ENCODE results near the gene SEMA3A.
"Not testable (repeated sequence)": the region's sequence is repeated elsewhere in the genome, so short reads cannot be mapped to it uniquely, and the experiment has no call there.

The SEMA3A gene

DNA sequence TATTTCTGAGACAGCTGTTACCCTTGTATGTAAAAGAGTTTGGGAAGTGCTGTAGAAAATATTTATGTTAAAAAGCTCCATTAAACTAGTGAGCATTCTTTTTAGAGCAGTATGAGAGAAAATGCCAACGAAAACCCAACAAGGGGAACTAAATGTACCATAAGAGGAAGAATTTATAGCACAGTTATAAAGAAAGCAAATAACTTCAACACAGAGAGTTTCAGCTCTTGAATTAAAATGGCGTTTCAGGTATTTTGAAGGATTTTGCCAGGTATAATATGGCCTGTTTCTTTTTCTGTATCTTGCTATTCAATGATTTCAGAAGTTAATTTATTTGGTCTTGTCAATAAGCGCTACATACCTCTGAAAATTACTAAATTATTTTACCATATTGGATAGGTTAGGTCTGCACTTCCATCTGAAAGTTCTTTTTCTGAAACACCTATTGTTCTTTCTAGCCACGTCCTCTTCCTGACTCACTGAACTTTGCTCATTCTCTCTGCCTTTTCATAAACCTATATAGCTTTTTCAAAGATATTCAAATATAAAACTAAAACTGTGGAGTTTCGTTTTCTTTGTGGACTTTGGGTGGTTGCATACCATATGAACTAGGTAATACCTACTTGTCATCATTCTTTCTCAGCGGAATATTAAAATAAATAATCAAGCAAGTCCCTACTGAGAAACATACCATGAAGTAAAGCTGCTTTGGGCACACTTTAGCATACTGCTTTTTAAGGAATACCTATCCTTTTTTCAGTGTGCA, 136.1 kb downstream of the SEMA3A start:
- no peak for DNase-seq

DNA sequence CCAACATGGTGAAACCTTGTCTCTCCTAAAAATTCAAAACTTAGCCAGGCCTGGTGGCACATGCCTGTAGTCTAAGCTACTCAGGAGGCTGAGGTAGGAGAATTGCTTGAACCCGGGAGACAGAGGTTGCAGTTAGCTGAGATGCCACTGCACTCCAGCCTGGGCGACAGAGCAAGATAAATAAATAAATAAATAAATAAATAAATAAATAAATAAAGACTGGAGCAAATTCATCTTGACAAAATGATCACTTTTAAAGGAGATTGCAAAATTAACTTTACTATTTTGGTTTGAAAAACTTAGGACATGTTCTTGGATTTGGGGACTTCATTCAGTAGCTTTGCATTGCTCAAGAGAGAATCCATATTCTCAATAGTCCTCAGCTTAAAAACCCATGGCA, 137.0 kb downstream of the SEMA3A start:
- no peak for DNase-seq

DNA sequence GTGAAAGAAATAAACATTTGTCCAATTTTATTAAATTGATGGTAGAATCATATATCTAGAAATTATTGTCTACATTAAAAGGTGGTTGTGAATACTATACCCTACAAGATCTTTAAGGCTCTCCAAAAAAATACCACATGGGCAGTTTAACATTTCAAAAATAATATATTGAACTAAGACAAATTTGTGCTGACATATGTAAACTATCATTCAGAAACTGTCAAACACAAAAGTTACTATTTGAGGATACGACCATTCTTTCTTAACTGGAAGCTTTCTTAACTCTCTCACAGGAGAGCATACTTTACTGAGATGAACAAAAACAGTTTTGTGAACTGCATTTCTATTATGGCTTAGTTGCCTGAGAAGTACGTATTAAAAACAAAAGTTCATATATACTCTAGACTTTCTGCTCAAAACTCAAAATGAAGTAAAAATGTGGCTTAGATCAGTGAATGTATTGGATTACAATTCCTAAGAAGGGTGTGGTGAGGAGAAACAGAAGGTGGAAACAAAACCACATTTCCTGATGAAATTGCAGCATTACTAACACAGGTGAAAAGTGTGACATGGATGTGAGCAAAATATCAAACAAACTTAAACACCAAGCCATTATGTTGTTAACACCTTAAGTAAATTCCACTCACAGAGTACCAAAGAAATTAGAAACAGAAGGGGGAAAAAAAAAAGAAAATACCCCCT, 138.5 kb downstream of the SEMA3A start:
- DNase-seq: no peak

DNA sequence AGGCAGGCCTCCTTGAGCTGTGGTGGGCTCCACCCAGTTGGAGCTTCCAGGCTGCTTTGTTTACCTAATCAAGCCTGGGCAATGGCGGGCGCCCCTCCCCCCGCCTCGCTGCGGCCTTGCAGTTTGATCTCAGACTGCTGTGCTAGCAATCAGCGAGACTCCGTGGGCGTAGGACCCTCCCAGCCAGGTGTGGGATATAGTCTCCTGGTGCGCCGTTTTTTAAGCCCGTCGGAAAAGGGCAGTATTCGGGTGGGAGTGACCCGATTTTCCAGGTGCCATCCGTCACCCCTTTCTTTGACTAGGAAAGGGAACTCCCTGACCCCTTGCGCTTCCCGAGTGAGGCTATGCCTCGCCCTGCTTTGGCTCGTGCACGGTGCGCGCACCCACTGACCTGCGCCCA, 139.4 kb downstream of the SEMA3A start:
- not testable (repeated sequence) for DNase-seq

DNA sequence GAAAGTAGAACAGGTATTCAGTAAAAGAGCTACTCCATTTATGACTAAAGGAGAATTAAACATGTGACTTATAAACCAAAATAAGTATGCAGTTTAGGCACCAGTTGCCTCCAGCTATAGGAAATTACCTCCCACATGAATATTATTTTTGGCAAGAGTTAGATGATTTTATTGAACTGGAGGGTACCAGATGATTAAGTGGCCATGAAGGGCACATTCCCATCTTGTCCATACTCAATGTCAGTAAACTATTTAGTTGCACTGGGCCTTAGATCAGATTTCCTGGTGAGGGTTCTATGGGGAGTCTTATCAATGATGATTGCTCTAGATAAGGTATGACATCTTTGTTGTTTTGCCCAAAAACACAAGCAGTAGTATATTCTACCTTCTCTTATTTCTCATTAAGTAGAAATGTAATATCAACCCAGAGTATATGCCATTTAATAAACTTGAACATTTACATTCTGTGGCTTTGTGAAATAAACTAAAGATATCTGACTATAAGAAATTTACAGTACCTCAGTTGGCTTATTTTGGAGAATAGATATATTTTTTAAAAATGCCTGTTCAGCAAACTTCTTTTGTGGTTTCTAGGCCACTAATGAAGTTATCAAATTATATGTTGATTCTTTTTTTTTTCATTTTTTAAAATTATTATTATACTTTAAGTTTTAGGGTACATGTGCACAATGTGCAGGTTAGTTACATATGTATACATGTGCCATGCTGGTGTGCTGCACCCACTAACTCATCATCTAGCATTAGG, 145.3 kb downstream of the SEMA3A start:
- no peak for DNase-seq

DNA sequence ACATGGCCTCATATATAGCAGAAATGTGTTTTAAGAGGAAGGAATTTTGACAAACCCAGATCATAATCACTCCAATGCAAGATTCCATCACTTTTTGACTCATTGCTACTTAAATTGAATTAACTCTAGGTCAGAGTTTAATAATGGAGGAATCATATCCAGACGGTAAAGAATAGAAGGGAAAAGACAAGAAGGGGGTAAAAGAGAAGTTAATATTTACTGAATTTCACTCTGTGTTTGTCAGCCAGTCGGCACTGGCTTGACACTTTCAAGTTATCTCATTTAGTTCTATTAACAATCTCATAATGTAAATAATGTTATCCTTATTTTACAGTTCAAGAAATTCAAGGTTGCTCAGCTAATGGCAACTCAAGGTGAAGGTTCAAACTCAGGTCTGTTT, 147.5 kb downstream of the SEMA3A start:
- DNase-seq: no peak

DNA sequence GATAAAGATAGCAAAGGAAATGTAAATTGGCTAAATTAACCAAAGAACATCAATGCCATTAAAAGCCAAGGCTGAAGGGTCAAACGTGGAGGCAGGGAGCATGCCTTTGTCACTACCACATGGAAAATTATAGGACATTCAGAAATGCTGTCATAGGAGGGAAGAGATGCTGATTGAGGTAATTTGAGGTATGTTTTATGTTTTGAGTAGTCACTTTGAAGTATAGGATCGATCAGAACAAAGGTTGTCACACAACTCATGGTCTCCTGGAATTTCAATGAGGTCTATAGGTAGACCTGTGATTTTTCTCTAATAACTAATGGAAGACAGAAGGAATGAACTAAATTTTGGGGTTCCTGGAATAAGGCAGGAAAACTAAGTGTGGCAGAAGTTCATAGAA, 149.8 kb downstream of the SEMA3A start:
- no peak for DNase-seq

DNA sequence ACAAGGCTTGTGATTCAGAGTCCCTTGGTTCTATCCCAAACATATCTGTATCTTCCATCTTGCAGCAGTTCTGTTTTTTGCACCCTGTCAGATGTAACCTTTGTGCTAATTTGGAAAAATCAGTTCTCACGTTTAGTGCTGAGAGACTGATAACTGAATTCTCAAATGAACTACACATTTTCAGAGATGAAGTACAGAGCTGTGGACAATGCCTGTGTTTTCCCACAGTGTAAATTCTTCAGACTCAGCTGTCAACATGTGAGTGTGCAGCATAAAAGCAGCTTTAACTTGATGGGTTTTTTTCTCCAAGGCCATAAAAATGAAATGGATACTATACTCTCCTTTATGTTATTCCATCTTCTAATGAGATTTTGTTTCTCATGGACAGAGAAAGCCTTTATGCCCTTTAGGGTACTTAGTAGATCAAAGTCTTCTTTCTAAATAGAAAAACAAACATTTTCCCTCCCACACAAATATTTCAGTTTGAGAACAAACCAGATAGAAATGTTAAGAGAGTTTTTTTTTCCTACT, 150.9 kb downstream of the SEMA3A start:
- DNase-seq: no peak

DNA sequence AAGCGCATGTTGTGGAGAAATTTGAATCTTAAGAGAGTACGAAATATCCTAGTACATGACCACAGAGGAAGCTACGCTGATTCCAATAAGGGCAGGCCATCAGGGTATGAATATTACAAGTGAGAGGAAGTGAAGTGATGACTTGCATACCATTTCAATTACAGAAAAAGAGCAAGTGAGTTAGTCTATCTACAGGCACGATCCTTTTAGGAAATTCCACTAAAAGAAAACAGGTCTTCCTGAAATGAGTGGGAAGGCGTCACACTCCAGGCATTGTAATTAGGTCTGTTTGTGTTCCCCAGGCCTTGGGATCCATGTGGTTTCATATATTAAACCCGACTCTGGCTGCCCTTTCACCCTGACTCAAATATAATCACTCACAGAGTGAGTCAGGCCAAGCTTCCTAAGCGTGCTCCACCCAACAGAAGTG, 152.5 kb downstream of the SEMA3A start:
- no peak for DNase-seq

DNA sequence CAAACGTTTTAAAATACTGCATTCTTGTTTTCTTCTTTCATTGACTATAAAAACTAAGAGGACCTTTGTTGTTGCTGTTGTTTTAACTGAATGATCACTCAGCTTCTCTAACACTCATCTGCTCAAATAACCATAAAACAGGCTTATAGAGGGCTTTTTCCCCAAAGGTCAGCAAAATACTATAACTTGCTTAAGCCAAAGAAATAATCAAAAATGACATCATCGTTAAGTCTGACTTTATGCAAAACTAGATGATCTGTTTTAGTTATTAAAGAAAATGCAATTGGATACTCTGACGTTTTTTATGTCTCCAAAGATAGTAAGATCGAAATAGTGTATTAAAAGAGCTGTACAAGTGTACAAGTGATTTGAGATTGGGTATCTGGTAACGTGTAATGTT, 152.9 kb downstream of the SEMA3A start:
- DNase-seq: no peak

DNA sequence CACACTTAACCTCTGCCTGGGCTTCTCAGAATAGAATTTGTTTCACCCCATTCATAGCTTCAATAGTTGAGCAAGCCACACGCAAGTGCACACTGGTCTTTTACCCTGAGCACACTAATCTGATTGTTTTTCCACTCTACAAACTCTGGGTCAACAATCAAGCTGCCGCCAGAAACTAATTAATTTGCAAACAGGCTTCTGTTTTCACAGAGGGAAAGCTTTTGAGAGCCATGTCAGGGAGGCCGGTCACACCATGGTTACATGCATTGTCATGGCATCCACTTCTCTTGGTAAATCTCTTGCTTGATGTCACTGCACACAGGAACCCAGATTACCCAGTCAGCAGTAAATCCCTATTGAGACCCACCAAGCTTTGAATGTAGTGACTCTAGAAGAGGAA, 154.2 kb downstream of the SEMA3A start:
- no peak for DNase-seq

DNA sequence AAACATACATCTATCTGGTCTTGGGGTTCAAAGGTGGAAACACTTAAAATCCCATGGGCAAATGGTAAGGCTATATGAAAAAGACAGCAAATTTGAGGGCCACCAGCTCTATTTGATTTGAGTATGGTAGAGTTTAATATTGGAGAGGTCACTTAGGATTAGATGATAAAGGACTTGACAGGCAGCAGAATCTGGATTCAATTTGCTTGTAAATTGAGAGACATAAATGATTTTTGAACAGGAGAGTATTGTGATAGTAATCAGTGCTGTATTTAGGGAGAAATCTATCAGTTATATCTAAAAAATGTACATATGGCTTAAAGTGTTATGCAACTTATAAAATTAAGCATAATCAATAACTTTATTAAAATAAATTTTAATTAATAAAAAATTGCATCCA, 155.2 kb downstream of the SEMA3A start:
- DNase-seq: no peak

DNA sequence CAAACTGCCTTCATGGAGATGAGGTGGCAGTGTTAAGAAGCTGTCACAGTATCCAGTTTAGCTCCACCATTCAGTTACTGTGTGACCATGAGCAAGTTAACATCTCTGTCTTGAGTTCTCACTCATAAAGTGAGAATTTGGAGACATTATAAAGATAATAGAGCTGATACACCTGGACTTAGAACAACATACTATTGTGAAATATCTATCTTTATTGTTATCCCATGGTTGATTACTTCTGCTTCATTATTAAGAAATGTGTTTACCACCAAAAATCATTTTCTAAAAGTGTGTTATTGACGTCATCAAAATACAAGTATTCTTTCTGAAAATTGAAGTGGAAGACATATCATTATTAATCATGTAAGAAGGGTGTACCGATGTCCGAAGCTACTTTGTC, 166.9 kb downstream of the SEMA3A start:
- no peak for DNase-seq

DNA sequence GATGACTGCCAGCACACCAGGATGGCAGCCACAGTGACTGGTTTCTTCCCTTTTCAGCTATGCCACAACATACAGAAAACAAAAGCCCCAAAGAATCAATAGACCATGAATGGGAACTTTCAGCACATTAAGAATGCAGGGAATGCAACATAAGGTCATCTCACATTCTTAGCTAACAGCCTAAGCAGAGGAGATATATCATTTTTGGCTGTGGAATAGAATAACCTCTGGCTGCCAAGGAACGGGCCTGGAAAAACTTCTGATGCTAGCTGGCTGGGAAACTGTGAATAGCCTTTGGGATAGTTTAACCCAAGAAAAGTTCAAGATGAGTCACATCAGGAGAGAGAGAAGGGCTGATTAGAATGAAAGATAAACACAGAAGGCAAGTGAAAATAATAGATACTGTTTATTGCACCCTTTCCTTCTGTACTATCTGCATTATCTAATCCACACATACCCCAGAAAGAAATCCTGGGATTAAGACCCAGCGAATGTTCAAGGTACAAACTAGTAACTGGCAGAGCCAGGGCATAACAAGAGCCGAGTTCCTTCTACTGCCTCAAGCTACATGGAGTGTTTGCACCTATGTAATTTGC, 169.2 kb downstream of the SEMA3A start:
- no peak for DNase-seq

DNA sequence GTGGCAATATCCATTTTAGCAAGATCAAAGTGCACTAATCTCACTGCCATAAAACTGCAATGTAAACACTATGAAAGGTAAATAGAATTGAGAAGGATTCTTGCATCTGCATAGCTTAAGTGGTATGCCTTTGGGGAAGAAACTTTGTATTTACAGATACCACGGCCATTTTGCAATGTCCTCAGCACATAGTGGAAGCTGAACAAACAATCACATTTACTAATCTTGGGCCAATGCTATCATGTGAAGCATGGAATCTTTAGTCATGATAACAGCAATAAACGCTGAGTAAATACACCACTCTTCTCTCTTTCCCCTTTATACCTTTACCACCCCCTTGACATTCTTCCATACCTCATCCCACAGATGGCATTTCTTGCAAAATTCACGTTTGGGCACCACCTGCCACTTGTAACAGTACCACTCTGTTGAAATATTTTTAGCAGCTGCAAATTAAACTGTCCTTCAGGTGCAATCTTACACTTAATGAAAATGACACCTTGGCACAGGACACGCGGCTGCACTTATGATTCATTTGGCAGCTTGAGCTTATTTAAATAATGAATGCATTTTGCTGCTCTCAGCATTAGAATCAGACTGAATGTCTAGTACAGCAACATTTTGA, 171.8 kb downstream of the SEMA3A start:
- DNase-seq: no peak

DNA sequence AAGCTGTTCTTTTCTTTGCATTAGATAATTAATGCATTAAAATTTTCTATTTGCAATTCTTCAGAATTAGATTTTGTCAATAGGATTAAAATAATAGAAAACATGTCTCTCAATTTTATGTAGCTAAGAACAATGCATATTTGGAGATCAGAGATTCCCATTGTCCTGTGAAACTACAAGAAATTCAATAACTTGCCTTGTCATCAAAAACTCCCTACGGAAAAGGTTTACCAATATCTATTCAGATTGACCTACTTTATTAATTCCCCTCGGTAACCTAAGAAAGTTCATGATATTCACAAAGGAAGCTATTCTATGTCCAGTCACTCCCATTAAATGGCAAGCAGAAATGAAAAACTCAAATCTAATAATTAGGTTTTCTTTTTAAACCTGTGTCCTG, 172.6 kb downstream of the SEMA3A start:
- no peak for DNase-seq

DNA sequence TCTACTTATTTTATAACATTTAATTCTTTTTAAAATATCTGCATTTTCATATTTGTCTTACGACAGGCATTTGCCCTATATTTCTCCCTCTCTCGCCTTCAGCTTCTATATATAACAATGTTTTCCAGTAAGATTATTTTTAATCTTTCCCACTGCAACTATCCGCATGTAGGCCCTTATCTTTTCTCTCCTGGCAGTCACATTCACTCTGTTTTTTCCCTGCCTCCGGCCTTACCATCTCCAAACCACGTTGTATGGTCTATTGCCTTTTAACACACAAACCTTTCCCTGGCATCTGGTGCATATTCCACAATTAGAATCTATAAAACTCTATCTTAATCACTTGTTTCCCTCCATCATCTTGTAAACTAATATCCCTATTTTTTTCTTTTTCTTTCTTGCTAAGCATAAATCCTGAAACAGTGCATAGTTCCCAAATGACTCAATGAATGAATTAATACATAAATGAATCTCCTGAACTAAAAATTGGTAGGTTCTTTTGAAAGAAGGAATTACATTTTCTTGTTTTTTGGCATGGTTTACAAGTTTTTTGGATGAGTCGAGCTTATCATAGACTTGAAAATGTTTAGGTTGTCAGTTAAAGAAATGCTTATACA, 173.2 kb downstream of the SEMA3A start:
- DNase-seq: no peak

DNA sequence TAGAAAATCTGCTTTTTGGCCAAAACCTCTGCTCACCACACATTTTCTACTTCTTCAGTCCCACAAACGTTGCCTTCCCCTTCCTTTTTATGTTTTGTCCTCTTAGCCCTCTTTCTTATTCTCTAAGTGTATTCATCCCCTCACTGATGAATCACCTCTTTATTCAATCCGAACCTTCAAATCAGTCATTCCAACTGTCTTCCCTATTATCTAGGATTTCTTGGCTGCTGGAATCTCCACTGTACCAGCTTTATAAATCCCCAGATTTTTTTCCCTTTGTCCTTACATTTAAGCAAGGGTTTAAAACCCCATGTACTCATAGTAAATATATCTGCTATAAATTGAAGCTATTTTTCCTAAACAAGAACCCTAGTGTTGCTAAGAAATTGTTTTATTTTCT, 176.9 kb downstream of the SEMA3A start:
- no peak for DNase-seq

DNA sequence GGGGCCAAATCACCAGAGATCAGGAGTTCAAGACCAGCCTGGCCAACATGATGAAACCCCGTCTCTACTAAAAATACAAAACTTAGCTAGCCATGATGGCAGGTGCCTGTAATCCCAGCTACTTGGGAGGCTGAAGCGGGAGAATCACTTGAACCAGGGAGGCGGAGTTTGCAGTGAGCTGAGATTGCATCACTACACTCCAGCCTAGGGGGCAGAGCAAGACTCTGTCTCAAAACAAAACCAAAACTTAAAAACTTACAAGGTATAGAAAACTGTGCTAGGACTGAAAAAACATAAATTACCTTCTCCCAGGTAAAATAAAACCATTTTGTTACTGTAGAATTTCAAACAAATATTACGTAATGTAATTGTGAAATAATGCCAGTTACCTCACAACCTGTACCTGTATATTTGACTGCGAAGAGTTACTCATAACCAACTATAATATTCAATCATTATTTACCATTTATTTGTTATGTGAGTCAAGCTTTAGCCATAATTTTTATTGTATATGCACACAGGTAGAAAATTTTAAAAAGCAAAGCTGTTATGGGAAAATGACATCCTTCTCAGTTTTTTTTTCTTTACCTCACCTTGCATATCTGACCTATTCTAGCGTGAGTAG, 180.9 kb downstream of the SEMA3A start:
- no peak for DNase-seq

DNA sequence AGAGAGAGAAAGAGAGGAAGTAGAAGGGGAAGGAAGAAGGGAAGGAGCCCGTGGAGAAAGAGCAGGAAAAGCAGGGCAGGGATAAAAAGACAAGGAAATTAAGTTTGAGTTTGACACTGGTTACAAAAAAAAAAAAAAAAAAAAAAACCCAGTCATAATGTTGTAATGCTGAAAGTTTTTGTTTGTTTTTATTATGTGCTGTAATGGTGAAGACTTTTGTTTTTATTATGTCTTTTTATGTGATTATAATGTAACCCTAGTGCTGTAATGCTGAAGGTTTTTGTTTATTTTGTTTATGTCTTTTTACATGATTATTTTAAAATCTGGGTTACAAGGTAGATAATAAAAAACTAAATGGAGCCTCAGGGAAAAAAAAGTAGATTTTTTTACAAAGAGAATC, 184.8 kb downstream of the SEMA3A start:
- no peak for DNase-seq

DNA sequence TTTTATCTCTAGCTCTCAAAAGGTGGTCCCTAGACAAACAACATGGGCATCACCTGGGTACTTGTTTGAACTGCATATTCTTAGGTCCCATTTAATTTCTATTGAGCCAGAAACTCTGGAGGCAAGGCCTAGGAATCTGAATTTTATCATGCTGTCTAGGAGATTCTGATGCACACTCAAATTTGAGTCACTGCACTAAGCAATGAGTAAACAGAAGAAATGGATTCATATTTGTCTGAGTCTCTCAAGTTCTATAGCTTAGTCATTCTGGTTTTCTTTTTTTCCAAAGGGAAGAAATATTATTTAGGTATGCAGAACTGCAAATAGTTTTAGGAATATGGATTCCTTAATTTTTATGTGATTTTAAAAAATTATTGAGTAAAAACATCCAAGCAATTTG, 185.5 kb downstream of the SEMA3A start:
- no peak for DNase-seq

DNA sequence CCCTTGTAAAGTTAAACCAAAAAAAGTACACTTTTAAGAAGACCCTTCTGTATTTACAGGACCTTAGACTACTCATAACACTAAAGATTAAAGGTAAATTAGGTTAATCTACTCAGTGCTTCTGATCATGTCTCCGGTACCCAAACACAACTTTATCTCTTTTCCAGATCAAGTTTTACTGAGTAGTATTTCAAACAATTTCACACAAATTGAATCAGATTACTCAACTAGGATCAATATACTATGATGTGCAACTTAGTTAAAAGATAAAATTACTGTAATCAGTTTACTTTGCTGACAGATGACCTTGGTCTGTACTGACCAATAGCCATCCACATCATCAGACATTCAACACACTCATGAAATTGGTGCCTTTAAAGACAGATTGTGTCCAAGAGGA, 191.4 kb downstream of the SEMA3A start:
- DNase-seq: no peak
